Brain pericyte (primary cell): ENCODE results near the gene PHKB.

ENCODE experiments used
- DNase-seq: peaks from one replicate; pipeline ENCODE4 v3.0.0-alpha.2; 2012; ENCODE audit warnings: low read depth, low spot score

The PHKB gene

GRCh38 chr16:47567321-47567720 lies 106.2 kb downstream of the PHKB start:
- DNase-seq = no peak

- DNase-seq = no peak
Measured at GRCh38 chr16:47568351-47568750, 107.2 kb downstream of the PHKB start.

- no peak for DNase-seq
Measured at GRCh38 chr16:47571049-47571448, 109.9 kb downstream of the PHKB start.

DNA sequence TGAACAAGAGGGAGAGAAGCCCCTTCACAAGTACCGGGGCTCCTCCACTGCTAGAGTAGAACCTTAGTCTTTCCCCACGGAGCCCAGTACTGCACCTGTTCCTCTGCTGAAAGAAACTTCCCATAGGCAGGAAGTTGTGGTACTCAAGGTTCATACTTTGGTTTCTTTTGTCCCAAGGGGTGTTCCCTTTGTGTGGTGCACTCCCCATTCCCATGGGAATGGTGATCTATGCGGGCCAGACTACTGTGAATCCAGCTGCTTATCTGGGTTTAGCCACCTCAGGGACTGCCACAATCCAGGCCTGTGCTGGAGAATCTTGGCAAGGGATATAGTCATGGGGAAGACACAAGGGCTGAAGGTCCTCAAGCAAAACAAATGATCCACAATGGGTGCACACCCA lies 110.6 kb downstream of the PHKB start:
- no peak for DNase-seq

- no peak for DNase-seq
Measured at GRCh38 chr16:47574091-47575054, 113.2 kb downstream of the PHKB start.

DNA sequence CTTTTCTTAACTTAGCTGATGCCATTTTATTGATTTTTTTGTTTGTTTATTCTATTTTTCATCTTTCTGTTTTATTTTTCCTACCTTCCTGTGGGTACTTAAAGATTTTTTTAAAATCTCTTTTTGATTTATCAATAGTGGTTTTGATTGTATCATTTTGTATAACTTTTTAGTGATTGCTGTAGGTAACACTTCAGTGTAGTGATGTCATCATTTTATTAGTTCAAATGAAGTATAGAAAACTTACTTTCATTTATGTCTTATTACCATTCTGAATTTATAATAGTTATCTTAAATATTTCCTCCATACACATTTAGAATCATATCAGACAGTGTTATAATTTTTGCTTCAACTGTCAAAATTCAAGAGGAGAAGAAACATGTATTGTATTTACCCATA lies 115.9 kb downstream of the PHKB start:
- DNase-seq = no peak

GRCh38 chr16:47578033-47578432 lies 116.9 kb downstream of the PHKB start:
- no peak for DNase-seq

DNA sequence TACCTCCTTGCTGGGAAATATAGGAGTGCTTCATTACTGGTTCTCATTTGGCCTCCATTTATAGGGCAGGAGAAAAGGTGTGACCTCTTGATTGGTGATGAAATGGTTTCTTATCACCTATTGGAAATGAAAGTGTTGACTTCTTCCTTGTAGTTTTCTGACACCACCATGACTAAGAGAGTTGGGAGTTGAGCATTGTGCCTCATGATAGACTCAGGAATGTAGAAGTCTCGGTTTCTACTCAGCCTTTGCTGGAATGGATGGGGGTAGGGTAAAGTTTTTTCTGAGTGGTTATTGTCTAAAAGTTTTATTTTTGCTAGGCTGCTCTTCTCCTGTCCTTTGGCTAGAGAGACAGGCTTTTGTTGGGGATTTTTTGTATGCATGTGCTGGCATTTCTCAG lies 117.4 kb downstream of the PHKB start:
- no peak for DNase-seq

DNA sequence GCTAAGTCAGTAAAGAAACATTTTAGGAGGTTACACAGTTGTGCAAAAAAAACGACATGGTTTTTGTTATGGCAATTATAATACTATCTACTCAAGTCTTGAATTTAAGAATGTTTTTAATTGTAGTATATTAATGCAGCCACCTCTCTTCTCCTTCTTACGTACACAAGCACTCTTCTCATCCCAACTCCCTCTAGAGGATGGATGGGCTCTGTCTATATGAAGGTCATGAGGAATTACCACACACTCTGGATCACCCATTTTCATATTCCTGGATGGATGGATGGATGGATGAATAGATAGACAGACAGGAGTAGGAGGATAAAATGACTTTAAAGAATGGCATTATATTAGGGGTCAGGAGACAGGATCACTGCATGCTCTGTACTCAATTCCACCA lies 120.0 kb downstream of the PHKB start:
- no peak for DNase-seq

- DNase-seq = no peak
Measured at GRCh38 chr16:47584464-47585225, 123.5 kb downstream of the PHKB start.

DNA sequence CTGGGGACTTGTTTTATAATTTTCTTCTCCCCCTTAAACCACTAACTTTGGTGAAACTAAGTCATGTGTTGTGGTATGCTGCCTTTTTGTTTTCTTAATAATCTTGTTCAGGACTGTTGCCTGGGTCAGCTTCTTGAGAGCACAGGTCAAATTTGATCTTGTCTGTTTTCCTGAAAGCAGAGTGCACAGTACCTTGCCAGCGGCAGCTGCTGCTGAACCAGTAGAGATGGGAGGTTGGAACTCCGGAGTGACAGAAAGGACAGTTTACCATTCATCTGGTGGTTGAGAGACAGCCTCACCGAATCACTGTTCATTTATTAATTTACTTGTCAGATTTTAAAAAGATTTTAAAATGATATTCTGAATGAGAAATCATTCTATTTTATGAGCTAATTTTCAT lies 125.0 kb downstream of the PHKB start:
- DNase-seq = no peak

DNA sequence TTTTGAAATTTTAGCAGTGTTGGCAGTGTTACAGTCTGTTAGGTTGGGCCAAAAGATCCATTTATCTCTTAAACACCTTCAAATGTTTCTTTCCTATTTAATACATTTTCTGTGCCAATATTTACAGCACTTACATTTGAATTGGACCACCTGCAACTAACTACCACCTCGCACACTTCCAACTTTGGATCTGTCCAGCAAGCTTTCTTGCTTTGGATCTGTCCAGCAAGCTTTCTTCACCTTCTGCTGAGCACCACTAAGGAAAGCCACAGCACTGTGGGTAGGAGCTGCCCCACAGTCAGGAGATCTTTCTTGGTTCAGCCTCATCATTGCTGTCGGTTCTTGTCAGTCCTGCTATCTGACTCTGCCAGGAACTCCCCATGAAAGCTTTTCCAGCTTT lies 129.3 kb downstream of the PHKB start:
- DNase-seq = no peak

- no peak for DNase-seq
Measured at GRCh38 chr16:47592232-47592631, 131.1 kb downstream of the PHKB start.

DNA sequence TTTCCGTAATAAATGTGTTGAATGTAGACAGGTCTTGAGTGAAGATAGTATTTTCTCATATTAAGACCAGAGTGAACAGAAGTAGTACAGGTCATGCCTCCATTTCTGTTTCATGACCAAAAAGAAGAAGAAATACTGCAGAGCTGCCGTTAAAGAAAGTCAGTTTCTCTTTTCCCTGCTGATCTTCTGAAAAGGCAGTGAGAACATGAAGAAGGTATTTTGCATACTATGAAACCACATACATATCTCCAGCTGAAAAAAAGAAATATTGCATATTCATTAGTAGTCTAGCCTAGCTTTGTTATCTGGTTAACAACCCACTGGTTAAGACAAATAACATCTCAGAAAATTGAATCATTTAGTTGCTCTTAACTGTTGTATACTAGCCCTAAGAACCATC lies 138.4 kb downstream of the PHKB start:
- no peak for DNase-seq

- DNase-seq = no peak
Measured at GRCh38 chr16:47600376-47600775, 139.2 kb downstream of the PHKB start.

DNA sequence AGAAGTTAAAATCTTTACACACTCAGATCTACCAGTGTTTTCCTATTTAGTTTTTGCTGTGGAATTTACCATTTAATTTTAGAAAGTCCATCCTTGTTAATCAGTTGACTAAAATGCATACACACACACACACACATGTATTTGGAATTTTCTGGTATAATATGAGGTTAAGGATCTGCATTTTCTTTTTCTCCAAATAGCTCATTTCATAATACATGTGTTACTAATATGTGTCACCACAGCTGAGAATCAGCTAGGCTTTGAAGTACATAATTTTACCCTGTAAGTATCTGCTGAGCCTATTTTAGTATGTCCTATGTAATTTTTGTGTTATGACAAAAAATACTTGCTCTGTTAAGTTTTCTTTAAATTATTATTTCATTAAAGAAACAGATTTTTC lies 143.2 kb downstream of the PHKB start:
- DNase-seq = no peak

GRCh38 chr16:47611042-47611441 lies 149.9 kb downstream of the PHKB start:
- DNase-seq = no peak

- DNase-seq = no peak
Measured at GRCh38 chr16:47611848-47612493, 150.8 kb downstream of the PHKB start.

DNA sequence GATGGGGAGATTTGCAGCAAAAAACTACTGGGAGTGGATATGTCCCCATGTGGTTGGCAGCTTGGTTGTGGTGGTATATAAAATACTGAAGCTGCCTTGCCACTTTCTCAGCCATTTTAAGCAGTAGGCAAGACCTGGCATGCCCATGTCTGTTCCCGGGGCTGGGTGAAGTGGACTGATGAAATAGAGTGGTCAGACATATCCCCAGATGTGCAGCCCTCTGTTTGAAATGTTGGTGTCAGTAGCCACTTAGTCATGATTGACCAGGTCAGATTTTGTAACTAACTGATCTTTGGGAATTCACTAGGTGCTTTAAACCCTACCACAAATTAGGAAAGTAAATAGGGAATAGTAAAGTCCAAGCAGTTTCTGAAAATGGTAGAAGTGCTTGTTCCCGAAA lies 151.6 kb downstream of the PHKB start:
- DNase-seq = no peak

GRCh38 chr16:47613251-47613650 lies 152.1 kb downstream of the PHKB start:
- no peak for DNase-seq

DNA sequence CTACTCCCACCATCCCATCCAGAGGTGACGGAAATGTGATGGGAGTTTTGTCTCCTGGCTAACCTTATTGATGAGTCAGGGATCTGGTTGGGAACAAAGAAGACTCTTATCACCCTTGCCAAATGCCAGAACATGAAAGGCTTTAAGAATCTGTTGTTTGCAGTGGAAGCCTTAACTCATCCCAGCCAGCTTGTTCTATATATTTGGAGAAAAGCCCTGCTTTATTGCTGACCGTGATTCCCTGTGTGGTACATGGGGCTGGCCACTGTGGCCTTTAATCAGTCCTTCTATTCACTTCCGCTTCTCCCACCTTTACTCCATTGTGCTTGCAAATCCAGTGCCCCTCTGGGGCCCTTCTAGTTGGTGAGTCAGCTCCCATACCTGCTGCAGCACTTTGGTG lies 156.6 kb downstream of the PHKB start:
- DNase-seq = no peak

DNA sequence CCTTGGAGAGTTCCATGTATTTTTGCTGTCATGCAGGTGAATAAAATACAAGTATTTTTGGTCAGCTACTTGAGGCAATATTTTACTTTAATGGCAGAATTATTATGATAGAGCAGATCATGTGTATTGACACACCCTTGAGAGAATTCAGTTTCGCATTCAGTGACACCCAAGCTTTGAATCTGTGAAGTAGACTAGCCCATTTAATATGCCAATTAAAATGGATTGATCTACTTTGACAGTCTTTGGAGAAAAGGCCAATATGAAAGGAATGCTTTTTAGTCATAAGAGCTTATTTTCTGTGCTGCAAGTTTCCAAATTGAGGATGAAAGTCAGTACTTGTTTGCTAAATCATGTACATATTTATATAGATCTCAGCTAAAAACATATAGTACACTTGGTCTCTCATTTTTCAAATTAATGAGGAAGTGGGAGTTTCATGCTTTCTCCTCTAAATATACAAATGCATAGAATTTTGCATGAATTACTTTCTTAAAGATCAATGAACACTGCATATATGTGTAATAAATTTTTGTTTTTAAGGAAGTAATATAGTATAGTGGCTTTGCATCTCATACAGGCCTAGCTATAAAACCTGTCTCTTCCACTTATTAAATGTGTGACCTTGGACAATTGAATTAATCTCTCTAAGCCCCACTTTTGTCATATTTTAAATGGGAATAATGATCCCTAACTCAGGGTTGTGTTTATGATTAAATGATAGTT lies 161.5 kb downstream of the PHKB start:
- no peak for DNase-seq
